Esophagus muscularis mucosa (tissue), 4 donors: Measurements from ENCODE around the gene PCYOX1L.

ENCODE experiments used
- CTCF ChIP-seq, 3 experiments: fragments of 200-600 bp in 2 of 3; fragments of 450-650 bp in 1 of 3; sonication (generic) in 2 of 3; IDR thresholded peaks; one replicate each; pipeline ENCODE4 v1.5.1; 2017 to 2019; ENCODE audit warnings: antibody characterized with exemption in 3 of 3, mild to moderate bottlenecking in 2 of 3, moderate library complexity in 1 of 3
- EP300 ChIP-seq: sonication (generic); formaldehyde crosslinking; IDR thresholded peaks from one replicate; pipeline ENCODE4 v1.6.1; 2017; ENCODE audit warnings: antibody characterized with exemption
- POLR2A ChIP-seq: fragments of 450-650 bp; IDR thresholded peaks from one replicate; pipeline ENCODE4 v1.6.1; 2017; ENCODE audit warnings: antibody characterized with exemption, moderate library complexity, mild to moderate bottlenecking, low read depth
- POLR2AphosphoS5 ChIP-seq, 2 donors: sonication (generic); formaldehyde crosslinking; IDR thresholded peaks; one replicate each; pipeline ENCODE4 v1.6.1; 2017; ENCODE audit warnings: antibody characterized with exemption in 2 of 2

- TF ChIP-seq POLR2A, result no peak
- TF ChIP-seq POLR2AphosphoS5 (IDR thresholded peaks at IDR 0.05), result peak in 1 of 2 donors; percentile 9
- no peak for TF ChIP-seq CTCF (IDR thresholded peaks at IDR 0.05)
- no peak for TF ChIP-seq EP300
These were observed 13.0 kb downstream of the PCYOX1L start for GRCh38 chr5:149370878-149371277.
